ENCODE results near the gene ATP6V1B1. TPM values are rescaled to one million over a fixed set of nuclear protein-coding genes. Genes with fewer than 3 reads are reported as not detected.

Gene ATP6V1B1
- total RNA-seq, 2 donors from 2014 or later, result not detected

GRCh38 chr2:70988151-70988550 lies 52.5 kb downstream of the ATP6V1B1 start:
- H3K4me1 ChIP-seq (ENCODE audit: control insufficient read depth, insufficient read depth, low read length), result no peaks in the 10 kb centered on the region
- H3K27me3 ChIP-seq (ENCODE audit: control insufficient read depth, insufficient read depth, low read length, poor library complexity, severe bottlenecking), result no peaks in the 10 kb centered on the region
- Mint-ChIP-seq H3K27me3 (ENCODE audit: insufficient read depth) (no peaks in the 10 kb centered on the region), H3K4me1 (no peaks in the 10 kb centered on the region), H3K9me3 (no peaks in the 10 kb centered on the region), H3K36me3 (ENCODE audit: low read depth) (peaks cover 41% of the 10 kb centered on the region), H3K4me3 (no peak overlapping the region), H3K27ac (no peak overlapping the region)
- no peak overlapping the region for H3K9ac ChIP-seq (ENCODE audit: extremely low read depth, low read length, poor library complexity, severe bottlenecking)
- peak; percentile 13 for DNase-seq
- H3K36me3 ChIP-seq (ENCODE audit: control insufficient read depth, insufficient read depth, low read length), result peaks cover 42% of the 10 kb centered on the region
- no peak overlapping the region for H3K4me3 ChIP-seq (ENCODE audit: low read length)
- no peak for TF ChIP-seq CTCF (conservative IDR thresholded peaks at IDR 0.05)
- H3K27ac ChIP-seq (ENCODE audit: low read depth, low read length), result no peak overlapping the region
- H3K9me3 ChIP-seq (ENCODE audit: control insufficient read depth, low read length), result no peaks in the 10 kb centered on the region
- WGBS, 2 experiments (ENCODE audit: insufficient coverage in 1 of 2, insufficient read length in 1 of 2), result 89 to 90% methylated on average over 2 to 4 of the region's 4 CpGs

DNA sequence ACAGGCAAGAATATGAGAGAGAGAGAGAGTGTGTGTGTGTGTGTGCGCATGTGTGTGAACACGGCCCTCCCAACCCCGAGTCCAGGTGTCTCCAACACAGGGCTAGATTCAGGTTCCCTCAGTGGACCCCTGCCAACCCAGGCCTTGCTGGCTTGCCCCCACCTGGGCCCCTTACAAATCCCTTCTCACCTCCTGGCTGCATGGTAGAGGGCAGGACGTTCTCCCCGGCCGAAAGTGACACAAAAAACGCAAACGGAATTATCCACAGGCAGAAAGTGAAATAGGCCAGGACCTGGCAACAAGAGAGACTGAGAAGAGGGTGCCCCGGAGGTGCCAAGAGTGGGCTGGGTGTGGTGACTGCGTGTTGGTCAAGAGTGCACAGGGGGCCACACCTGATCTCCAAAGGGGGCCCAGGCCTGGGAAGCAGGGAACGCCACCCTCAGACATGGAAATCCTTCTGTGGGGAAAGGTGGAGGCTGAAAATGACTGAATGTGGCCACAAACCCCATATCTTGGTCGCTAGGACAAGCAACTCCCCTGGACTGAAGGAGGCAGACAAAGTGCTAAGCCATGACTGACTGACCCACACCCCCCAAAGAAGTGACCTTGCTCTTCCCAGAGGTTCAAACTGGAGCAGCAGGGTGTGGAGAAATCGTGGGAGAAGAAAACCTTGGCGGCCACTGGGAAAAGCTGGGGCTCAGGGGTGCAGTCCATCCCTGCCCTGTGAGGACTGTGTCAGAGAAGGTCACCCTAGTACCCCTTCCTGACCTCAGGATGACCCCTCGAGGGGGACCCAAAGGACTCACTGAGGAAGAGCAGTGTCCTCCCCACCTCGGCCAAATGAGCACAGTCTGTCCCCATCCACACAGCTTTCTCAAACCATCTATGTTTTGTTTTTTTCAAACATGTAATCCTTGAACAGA lies 53.3 kb downstream of the ATP6V1B1 start:
- peak; percentile 22 for DNase-seq

GRCh38 chr2:70990216-70990615 lies 54.5 kb downstream of the ATP6V1B1 start:
- H3K9ac ChIP-seq (ENCODE audit: extremely low read depth, low read length, poor library complexity, severe bottlenecking), result no peak overlapping the region
- H3K4me1 ChIP-seq (ENCODE audit: control insufficient read depth, insufficient read depth, low read length), result peaks cover 3% of the 10 kb centered on the region
- no peak overlapping the region for H3K4me3 Mint-ChIP-seq
- no peaks in the 10 kb centered on the region for H3K9me3 ChIP-seq (ENCODE audit: control insufficient read depth, low read length)
- TF ChIP-seq CTCF (conservative IDR thresholded peaks at IDR 0.05), result no peak
- no peaks in the 10 kb centered on the region for H3K9me3 Mint-ChIP-seq
- H3K27me3 ChIP-seq (ENCODE audit: control insufficient read depth, insufficient read depth, low read length, poor library complexity, severe bottlenecking), result no peaks in the 10 kb centered on the region
- H3K27me3 Mint-ChIP-seq (ENCODE audit: insufficient read depth), result no peaks in the 10 kb centered on the region
- DNase-seq, result no peak
- no peak overlapping the region for H3K27ac Mint-ChIP-seq
- peaks cover 42% of the 10 kb centered on the region for H3K36me3 ChIP-seq (ENCODE audit: control insufficient read depth, insufficient read depth, low read length)
- peaks cover 41% of the 10 kb centered on the region for H3K36me3 Mint-ChIP-seq (ENCODE audit: low read depth)
- no peak overlapping the region for H3K27ac ChIP-seq (ENCODE audit: low read depth, low read length)
- H3K4me3 ChIP-seq (ENCODE audit: low read length), result no peak overlapping the region
- H3K4me1 Mint-ChIP-seq, result peaks cover 9% of the 10 kb centered on the region
- WGBS, 2 experiments (ENCODE audit: insufficient coverage in 1 of 2, insufficient read length in 1 of 2), result 73% methylated on average over 5 of the region's 5 CpGs; no CpG with 5 or more reads in 1 of the 2 experiments

More for the DNA sequence above, 53.3 kb downstream of the ATP6V1B1 start:
- Mint-ChIP-seq H3K27me3 (ENCODE audit: insufficient read depth) (no peaks in the 10 kb centered on the region), H3K4me1 (peaks cover 8% of the 10 kb centered on the region), H3K4me3 (no peak overlapping the region), H3K9me3 (no peaks in the 10 kb centered on the region), H3K27ac (no peak overlapping the region), H3K36me3 (ENCODE audit: low read depth) (peaks cover 41% of the 10 kb centered on the region)
- Histone ChIP-seq H3K9me3 (ENCODE audit: control insufficient read depth, low read length) (no peaks in the 10 kb centered on the region), H3K27ac (ENCODE audit: low read depth, low read length) (no peak overlapping the region), H3K4me3 (ENCODE audit: low read length) (no peak overlapping the region), H3K36me3 (ENCODE audit: control insufficient read depth, insufficient read depth, low read length) (peaks cover 42% of the 10 kb centered on the region), H3K27me3 (ENCODE audit: control insufficient read depth, insufficient read depth, low read length, poor library complexity, severe bottlenecking) (no peaks in the 10 kb centered on the region), H3K9ac (ENCODE audit: extremely low read depth, low read length, poor library complexity, severe bottlenecking) (no peak overlapping the region), H3K4me1 (ENCODE audit: control insufficient read depth, insufficient read depth, low read length) (peaks cover 3% of the 10 kb centered on the region)
- no peak for TF ChIP-seq CTCF (conservative IDR thresholded peaks at IDR 0.05)
- 88 to 92% methylated on average over 8 to 16 of the region's 16 CpGs for WGBS, 2 experiments (ENCODE audit: insufficient coverage in 1 of 2, insufficient read length in 1 of 2)
